Endodermal cell (in vitro differentiated cells): ENCODE data around the gene GYS2. TPM values are rescaled to one million over a fixed set of nuclear protein-coding genes. Genes with fewer than 3 reads are reported as not detected.

Source experiments
- DNase-seq: peaks from one replicate; pipeline ENCODE4 v3.0.0-alpha.2; 2017
- H3K27ac ChIP-seq: 2 replicates; pipeline ENCODE4 v1.5.1; 2013; ENCODE audit warnings: mild to moderate bottlenecking, low read depth, low read length, moderate library complexity
- H3K27me3 ChIP-seq: 2 replicates; pipeline ENCODE4 v1.6.1; 2013; ENCODE audit warnings: mild to moderate bottlenecking, low read length, moderate library complexity; ENCODE audit not compliant: insufficient read depth, control insufficient read depth, poor library complexity, severe bottlenecking
- H3K36me3 ChIP-seq: 2 replicates; pipeline ENCODE4 v1.7.0; 2013; ENCODE audit warnings: mild to moderate bottlenecking, low read length, moderate library complexity; ENCODE audit not compliant: control insufficient read depth, insufficient read depth
- H3K4me1 ChIP-seq: one replicate; pipeline ENCODE4 v1.7.0; 2013; ENCODE audit warnings: low read length; ENCODE audit not compliant: control insufficient read depth, insufficient read depth
- H3K4me3 ChIP-seq: 2 replicates; pipeline ENCODE4 v1.5.1; 2013; ENCODE audit warnings: mild to moderate bottlenecking, low read length, moderate library complexity
- H3K9ac ChIP-seq: 2 replicates; pipeline ENCODE4 v1.6.1; 2013; ENCODE audit warnings: mild to moderate bottlenecking, low read length, moderate library complexity; ENCODE audit not compliant: poor library complexity, severe bottlenecking; ENCODE audit errors: extremely low read depth
- H3K9me3 ChIP-seq: 2 replicates; pipeline ENCODE4 v1.6.1; 2013; ENCODE audit warnings: mild to moderate bottlenecking, low read length, moderate library complexity; ENCODE audit not compliant: control insufficient read depth
- H3K27ac Mint-ChIP-seq: 2 replicates; pipeline ENCODE4 v1.8.0; 2020; ENCODE audit warnings: mixed read lengths
- H3K27me3 Mint-ChIP-seq: 2 replicates; pipeline ENCODE4 v1.8.0; 2021; ENCODE audit warnings: mild to moderate bottlenecking, mixed read lengths; ENCODE audit not compliant: insufficient read depth
- H3K36me3 Mint-ChIP-seq: 2 replicates; pipeline ENCODE4 v1.8.0; 2020; ENCODE audit warnings: low read depth, mixed read lengths
- H3K4me1 Mint-ChIP-seq: 2 replicates; pipeline ENCODE4 v1.8.0; 2020; ENCODE audit warnings: mixed read lengths
- H3K4me3 Mint-ChIP-seq: 2 replicates; pipeline ENCODE4 v1.8.0; 2020; ENCODE audit warnings: mild to moderate bottlenecking, moderate library complexity, mixed read lengths
- H3K9me3 Mint-ChIP-seq: 2 replicates; pipeline ENCODE4 v1.8.0; 2020; ENCODE audit warnings: mild to moderate bottlenecking, mixed read lengths
- WGBS, 2 experiments: methylation state at CpG; one replicate each; pipeline versions ENCODE4 v1.1.5 to v1.1.7; 2013; ENCODE audit warnings: missing lambda C conversion rate in 2 of 2, mixed read lengths in 1 of 2; ENCODE audit not compliant: insufficient coverage in 1 of 2, insufficient read length in 1 of 2; 5-methylcytosine and 5-hydroxymethylcytosine counted together
- total RNA-seq, 2 donors: library from RNA; stranded (reverse); fragmentation: NEBNext Ultra II Directional in 1 of 2; extraction: Animal tissue kit (Norgen Biotek cat#: 25700) in 1 of 2; gene quantifications; 2 replicates in 1 of 2; 3 replicates in 1 of 2; pipeline ENCODE4 v1.2.1, GENCODE V29; 2021
- TF ChIP-seq, protein P1 (sequence below): fragments of 200-600 bp; sonication (generic); conservative IDR thresholded peaks from 2 replicates; pipeline ENCODE4 v1.5.0; 2021; ENCODE audit warnings: antibody characterized with exemption, mild to moderate bottlenecking

Gene GYS2
- total RNA-seq, 2 donors from 2014 or later: not detected

DNA sequence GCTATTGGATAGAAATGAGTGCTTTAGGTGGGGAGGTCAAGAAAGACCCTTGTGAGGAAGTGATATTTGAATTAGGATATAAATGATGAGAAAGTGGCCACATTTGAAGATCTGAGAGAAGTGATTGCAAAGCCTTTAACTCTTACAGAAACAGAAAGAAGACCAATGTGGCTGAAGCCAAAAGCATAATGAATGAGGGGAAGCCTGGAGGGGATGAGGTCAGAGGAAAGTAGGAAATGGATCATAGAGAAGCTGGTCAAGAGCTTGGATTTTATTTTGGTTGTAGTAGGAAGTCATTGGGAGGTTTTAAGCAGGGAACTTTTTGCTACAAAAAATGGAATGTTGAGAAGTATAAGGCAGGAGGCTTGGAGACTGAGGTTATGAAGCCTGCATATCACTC, 3.5 kb upstream of the GYS2 start:
- Mint-ChIP-seq H3K27me3 (peaks cover 3% of the 10 kb centered on the region), H3K9me3 (no peaks in the 10 kb centered on the region), H3K4me3 (no peak overlapping the region), H3K4me1 (peaks cover 10% of the 10 kb centered on the region), H3K36me3 (no peaks in the 10 kb centered on the region), H3K27ac (no peak overlapping the region)
- Histone ChIP-seq H3K27ac (no peak overlapping the region), H3K9ac (no peak overlapping the region), H3K4me1 (peaks cover 9% of the 10 kb centered on the region), H3K27me3 (no peaks in the 10 kb centered on the region), H3K4me3 (no peak overlapping the region), H3K36me3 (no peaks in the 10 kb centered on the region), H3K9me3 (no peaks in the 10 kb centered on the region)
- DNase-seq: no peak
- TF ChIP-seq, protein P1, sequence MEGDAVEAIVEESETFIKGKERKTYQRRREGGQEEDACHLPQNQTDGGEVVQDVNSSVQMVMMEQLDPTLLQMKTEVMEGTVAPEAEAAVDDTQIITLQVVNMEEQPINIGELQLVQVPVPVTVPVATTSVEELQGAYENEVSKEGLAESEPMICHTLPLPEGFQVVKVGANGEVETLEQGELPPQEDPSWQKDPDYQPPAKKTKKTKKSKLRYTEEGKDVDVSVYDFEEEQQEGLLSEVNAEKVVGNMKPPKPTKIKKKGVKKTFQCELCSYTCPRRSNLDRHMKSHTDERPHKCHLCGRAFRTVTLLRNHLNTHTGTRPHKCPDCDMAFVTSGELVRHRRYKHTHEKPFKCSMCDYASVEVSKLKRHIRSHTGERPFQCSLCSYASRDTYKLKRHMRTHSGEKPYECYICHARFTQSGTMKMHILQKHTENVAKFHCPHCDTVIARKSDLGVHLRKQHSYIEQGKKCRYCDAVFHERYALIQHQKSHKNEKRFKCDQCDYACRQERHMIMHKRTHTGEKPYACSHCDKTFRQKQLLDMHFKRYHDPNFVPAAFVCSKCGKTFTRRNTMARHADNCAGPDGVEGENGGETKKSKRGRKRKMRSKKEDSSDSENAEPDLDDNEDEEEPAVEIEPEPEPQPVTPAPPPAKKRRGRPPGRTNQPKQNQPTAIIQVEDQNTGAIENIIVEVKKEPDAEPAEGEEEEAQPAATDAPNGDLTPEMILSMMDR: no peak

GRCh38 chr12:21607701-21608100, 3.1 kb upstream of the GYS2 start:
- 100% methylated on average over 2 of the region's 2 CpGs; no CpG with 5 or more reads in 1 of the 2 experiments for WGBS, 2 experiments
- no peaks in the 10 kb centered on the region for H3K36me3 Mint-ChIP-seq
- Histone ChIP-seq H3K27me3 (peaks cover 5% of the 10 kb centered on the region), H3K36me3 (no peaks in the 10 kb centered on the region), H3K9me3 (no peaks in the 10 kb centered on the region), H3K4me3 (no peak overlapping the region), H3K4me1 (peaks cover 6% of the 10 kb centered on the region), H3K9ac (no peak overlapping the region), H3K27ac (no peak overlapping the region)
- H3K4me1 Mint-ChIP-seq: peaks cover 7% of the 10 kb centered on the region
- H3K27me3 Mint-ChIP-seq: peaks cover 8% of the 10 kb centered on the region
- H3K27ac Mint-ChIP-seq: no peak overlapping the region
- no peaks in the 10 kb centered on the region for H3K9me3 Mint-ChIP-seq
- no peak overlapping the region for H3K4me3 Mint-ChIP-seq
- TF ChIP-seq, protein P1: peak; percentile 73
- no peak for DNase-seq

- WGBS, 2 experiments: 90% methylated on average over 1 of the region's 1 CpG; no CpG with 5 or more reads in 1 of the 2 experiments
- no peak for DNase-seq
- Histone ChIP-seq H3K27ac (no peak overlapping the region), H3K27me3 (peaks cover 18% of the 10 kb centered on the region), H3K4me1 (peaks cover 9% of the 10 kb centered on the region), H3K36me3 (no peaks in the 10 kb centered on the region), H3K9me3 (no peaks in the 10 kb centered on the region), H3K9ac (no peak overlapping the region), H3K4me3 (no peak overlapping the region)
- no peak overlapping the region for H3K27ac Mint-ChIP-seq
- H3K4me3 Mint-ChIP-seq: no peak overlapping the region
- H3K36me3 Mint-ChIP-seq: no peaks in the 10 kb centered on the region
- TF ChIP-seq, protein P1: no peak
- no peaks in the 10 kb centered on the region for H3K9me3 Mint-ChIP-seq
- H3K27me3 Mint-ChIP-seq: peaks cover 19% of the 10 kb centered on the region
- H3K4me1 Mint-ChIP-seq: peaks cover 11% of the 10 kb centered on the region
These were observed 1.5 kb upstream of the GYS2 start for GRCh38 chr12:21606175-21606574.
